Trophoblast cell (in vitro differentiated cells and primary cell): ENCODE results near the gene PXDN.
"Not testable (repeated sequence)": the region's sequence is repeated elsewhere in the genome, so short reads cannot be mapped to it uniquely, and the experiment has no call there.

Source experiments
- DNase-seq, 2 donors: peaks; one replicate each; pipeline ENCODE4 v3.0.0-alpha.2; 2016
- H2AFZ ChIP-seq: 2 replicates; pipeline ENCODE4 v1.6.1; 2013; ENCODE audit warnings: low read length, moderate library complexity, mild to moderate bottlenecking; ENCODE audit not compliant: insufficient read depth, poor library complexity
- H2AK5ac ChIP-seq: 2 replicates; pipeline ENCODE4 v1.6.1; 2013; ENCODE audit warnings: mild to moderate bottlenecking, low read length
- H2BK120ac ChIP-seq: 2 replicates; pipeline ENCODE4 v1.6.1; 2013; ENCODE audit warnings: low read length, mild to moderate bottlenecking, moderate library complexity; ENCODE audit not compliant: insufficient read depth, poor library complexity
- H2BK12ac ChIP-seq: 2 replicates; pipeline ENCODE4 v1.6.1; 2013; ENCODE audit warnings: mild to moderate bottlenecking, low read length, moderate library complexity
- H2BK5ac ChIP-seq: 2 replicates; pipeline ENCODE4 v1.6.1; 2013; ENCODE audit warnings: low read length, low read depth, moderate library complexity, mild to moderate bottlenecking; ENCODE audit not compliant: poor library complexity
- H3K14ac ChIP-seq: 2 replicates; pipeline ENCODE4 v1.6.1; 2013; ENCODE audit warnings: mild to moderate bottlenecking, low read length
- H3K18ac ChIP-seq: 2 replicates; pipeline ENCODE4 v1.6.1; 2013; ENCODE audit warnings: mild to moderate bottlenecking, low read length
- H3K23ac ChIP-seq: 2 replicates; pipeline ENCODE4 v1.6.1; 2013; ENCODE audit warnings: low read length
- H3K27ac ChIP-seq: 2 replicates; pipeline ENCODE4 v1.5.1; 2013; ENCODE audit warnings: low read depth, mild to moderate bottlenecking, inconsistent platforms, low read length, moderate library complexity
- H3K27me3 ChIP-seq: 2 replicates; pipeline ENCODE4 v1.6.1; 2013; ENCODE audit warnings: inconsistent platforms, mild to moderate bottlenecking, low read length, moderate library complexity; ENCODE audit not compliant: insufficient read depth
- H3K36me3 ChIP-seq, 2 experiments: 1 replicate in 1 of 2; 2 replicates in 1 of 2; pipeline ENCODE4 v1.6.1; 2013; ENCODE audit warnings: low read length in 2 of 2, mild to moderate bottlenecking in 2 of 2, moderate library complexity in 1 of 2; ENCODE audit not compliant: insufficient read depth in 2 of 2, control insufficient read depth in 1 of 2
- H3K4ac ChIP-seq: 2 replicates; pipeline ENCODE4 v1.6.1; 2013; ENCODE audit warnings: low read depth, mild to moderate bottlenecking, low read length, moderate library complexity
- H3K4me1 ChIP-seq, 2 experiments: 1 replicate in 1 of 2; 2 replicates in 1 of 2; pipeline ENCODE4 v1.6.1; 2013; ENCODE audit warnings: low read length in 2 of 2, mild to moderate bottlenecking in 2 of 2, moderate library complexity in 1 of 2; ENCODE audit not compliant: insufficient read depth in 2 of 2, control insufficient read depth in 1 of 2
- H3K4me2 ChIP-seq: 2 replicates; pipeline ENCODE4 v1.6.1; 2013; ENCODE audit warnings: inconsistent platforms, mild to moderate bottlenecking, low read length, moderate library complexity
- H3K4me3 ChIP-seq: 2 replicates; pipeline ENCODE4 v1.5.1; 2013; ENCODE audit warnings: mild to moderate bottlenecking, low read depth, low read length, inconsistent platforms
- H3K79me1 ChIP-seq: one replicate; pipeline ENCODE4 v1.6.1; 2013; ENCODE audit warnings: low read length
- H3K79me2 ChIP-seq: 2 replicates; pipeline ENCODE4 v1.6.1; 2013; ENCODE audit warnings: low read length, mild to moderate bottlenecking; ENCODE audit not compliant: control insufficient read depth, insufficient read depth, poor library complexity
- H3K9ac ChIP-seq: 2 replicates; pipeline ENCODE4 v1.6.1; 2013; ENCODE audit warnings: mild to moderate bottlenecking, low read length
- H3K9me3 ChIP-seq: 2 replicates; pipeline ENCODE4 v1.6.1; 2013; ENCODE audit warnings: low read depth, mild to moderate bottlenecking, control low read depth, inconsistent platforms, low read length; ENCODE audit not compliant: insufficient read depth
- H4K12ac ChIP-seq: 2 replicates; pipeline ENCODE4 v1.6.1; 2013; ENCODE audit warnings: low read depth, mild to moderate bottlenecking, low read length, moderate library complexity
- H4K8ac ChIP-seq: 2 replicates; pipeline ENCODE4 v1.6.1; 2013; ENCODE audit warnings: low read depth, mild to moderate bottlenecking, low read length, moderate library complexity
- H4K91ac ChIP-seq: one replicate; pipeline ENCODE4 v1.6.1; 2013; ENCODE audit warnings: low read depth, mild to moderate bottlenecking, low read length, moderate library complexity
- WGBS: extraction: QIAGEN DNeasy Blood & Tissue Kit; methylation state at CpG from one replicate; pipeline ENCODE4 v1.1.7; 2013; ENCODE audit warnings: missing lambda C conversion rate; ENCODE audit not compliant: insufficient read length, insufficient coverage; ENCODE audit errors: extremely low coverage; 5-methylcytosine and 5-hydroxymethylcytosine counted together

The PXDN gene

DNA sequence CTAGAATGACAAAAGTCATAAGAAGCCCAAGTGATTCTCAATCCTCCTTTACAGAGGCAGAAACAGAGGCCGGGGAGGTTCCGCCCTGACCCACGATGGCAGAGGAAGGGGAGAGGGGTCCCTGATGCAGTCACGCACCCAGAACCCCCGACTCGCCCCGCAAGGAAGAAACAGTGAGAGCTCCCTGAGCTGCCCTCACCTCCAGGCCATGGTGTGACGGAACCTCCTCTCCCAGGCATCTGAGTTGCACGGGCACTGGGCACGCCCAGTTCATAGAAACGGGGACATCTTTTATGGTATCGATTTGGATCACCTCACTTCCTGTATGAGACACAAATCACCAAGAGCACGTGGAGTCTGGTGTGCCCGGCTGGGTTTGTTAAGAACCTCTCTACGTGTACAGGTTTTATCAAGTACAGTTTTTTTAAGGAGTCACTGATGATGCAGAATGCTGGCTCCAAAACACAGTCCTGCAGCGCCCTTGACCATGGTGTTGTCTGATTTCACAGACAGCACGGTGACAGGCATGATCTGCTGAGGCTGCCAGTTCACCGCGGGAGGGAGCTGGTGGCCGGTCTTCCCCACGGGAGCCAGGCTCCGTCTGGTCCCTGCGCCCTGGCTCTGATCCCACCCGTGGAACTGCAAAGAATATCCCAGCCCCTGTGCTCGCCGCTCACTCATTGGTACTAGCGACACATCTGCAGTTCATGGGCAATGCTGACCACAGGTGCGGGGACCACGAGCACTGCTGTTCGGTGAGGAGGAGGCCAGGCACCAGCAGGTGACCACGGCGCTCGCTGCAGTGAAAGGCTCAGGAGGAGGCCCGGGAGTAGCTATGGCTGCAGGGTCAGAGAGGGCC, 35.6 kb downstream of the PXDN start:
- Histone ChIP-seq H4K91ac (no peak overlapping the region), H3K4me1 (peaks cover 19 to 25% of the 10 kb centered on the region in 2 experiments), H3K4me2 (no peak overlapping the region), H3K18ac (peak overlapping the region; percentile 13), H3K79me1 (no peaks in the 10 kb centered on the region), H3K79me2 (peaks cover 5% of the 10 kb centered on the region), H3K4ac (no peak overlapping the region), H3K36me3 (peaks cover 2 to 7% of the 10 kb centered on the region in 2 experiments), H4K8ac (no peak overlapping the region), H3K27ac (no peak overlapping the region), H3K23ac (no peak overlapping the region), H2BK5ac (no peak overlapping the region), H3K9me3 (peaks cover 1% of the 10 kb centered on the region), H4K12ac (no peak overlapping the region), H3K4me3 (no peak overlapping the region), H2AK5ac (no peak overlapping the region), H2BK120ac (no peak overlapping the region), H3K14ac (peak overlapping the region; percentile 2), H2AFZ (no peak overlapping the region), H2BK12ac (no peak overlapping the region), H3K27me3 (no peaks in the 10 kb centered on the region), H3K9ac (no peak overlapping the region)
- no peak for DNase-seq
- no CpG with 5 or more reads among the region's 34 CpGs for WGBS

DNA sequence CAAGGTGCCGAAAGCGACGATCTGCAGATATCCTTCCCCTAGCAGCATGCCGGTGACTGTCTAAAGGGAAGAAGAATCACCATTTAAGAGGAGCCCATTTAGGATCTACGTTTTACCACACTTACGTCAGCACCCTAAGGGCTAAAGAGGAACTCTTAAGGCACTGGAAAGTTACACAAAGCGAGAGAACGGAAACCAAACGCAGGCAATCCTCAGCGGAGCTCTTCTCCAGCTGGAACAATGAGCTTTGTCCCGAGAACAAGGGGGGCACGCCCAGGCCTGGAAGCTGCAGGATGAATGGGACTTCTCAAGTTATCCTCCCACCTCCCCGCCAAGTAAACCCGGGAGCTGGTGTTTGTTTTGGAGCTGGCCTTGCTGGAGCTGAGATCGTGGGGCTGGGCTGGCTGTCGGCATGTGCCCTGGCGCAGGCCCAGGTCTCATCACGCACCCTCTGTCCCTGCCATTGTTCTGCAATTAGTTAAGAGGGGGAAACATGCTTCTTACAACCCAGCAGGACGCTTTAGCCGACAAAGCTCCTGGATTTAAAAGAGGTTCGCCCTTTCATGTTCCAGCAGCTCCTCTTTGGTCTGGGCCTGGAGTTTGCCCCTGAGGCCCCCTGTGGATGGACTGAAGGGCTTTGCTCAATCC, 36.4 kb downstream of the PXDN start:
- Histone ChIP-seq H3K4me2 (peak overlapping the region; percentile 14), H3K4ac (no peak overlapping the region), H3K23ac (no peak overlapping the region), H3K18ac (no peak overlapping the region), H3K9me3 (peaks cover 1% of the 10 kb centered on the region), H3K79me2 (peaks cover 3% of the 10 kb centered on the region), H2AFZ (no peak overlapping the region), H4K12ac (no peak overlapping the region), H3K79me1 (no peaks in the 10 kb centered on the region), H3K27me3 (no peaks in the 10 kb centered on the region), H4K91ac (no peak overlapping the region), H4K8ac (no peak overlapping the region), H3K9ac (no peak overlapping the region), H2AK5ac (no peak overlapping the region), H3K27ac (peak overlapping the region; percentile 20), H2BK120ac (no peak overlapping the region), H2BK5ac (no peak overlapping the region), H2BK12ac (no peak overlapping the region), H3K4me3 (no peak overlapping the region), H3K4me1 (peaks cover 19 to 25% of the 10 kb centered on the region in 2 experiments), H3K36me3 (peaks cover 2 to 7% of the 10 kb centered on the region in 2 experiments), H3K14ac (no peak overlapping the region)
- no CpG with 5 or more reads among the region's 21 CpGs for WGBS
- DNase-seq, result peak; percentile 62 to 83

DNA sequence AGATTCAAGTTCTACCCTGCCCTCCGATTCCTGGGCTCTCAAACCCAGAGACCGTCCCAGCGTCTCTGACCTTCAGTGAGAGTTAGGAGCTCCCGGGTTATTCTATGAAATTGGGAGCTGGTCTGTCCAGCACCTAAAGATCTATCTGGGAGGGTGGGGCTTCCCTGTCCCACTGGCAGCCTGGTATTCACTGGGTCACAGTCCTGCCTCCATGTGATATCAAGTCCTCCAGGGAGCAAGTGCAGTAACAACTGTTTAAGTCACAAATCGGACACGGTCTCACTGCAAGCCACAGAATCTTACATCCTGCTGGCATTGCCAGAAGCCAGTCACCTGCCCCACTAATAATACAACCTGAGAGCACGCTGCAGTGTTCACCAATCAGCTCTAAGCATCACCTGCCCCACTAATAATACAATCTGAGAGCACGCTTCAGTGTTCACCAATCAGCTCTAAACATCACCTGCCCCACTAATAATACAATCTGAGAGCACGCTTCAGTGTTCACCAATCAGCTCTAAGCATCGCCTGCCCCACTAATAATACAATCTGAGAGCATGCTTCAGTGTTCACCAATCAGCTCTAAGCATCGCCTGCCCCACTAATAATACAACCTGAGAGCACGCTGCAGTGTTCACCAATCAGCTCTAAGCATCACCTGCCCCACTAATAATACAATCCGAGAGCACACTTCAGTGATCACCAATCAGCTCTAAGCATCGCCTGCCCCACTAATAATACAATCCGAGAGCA, 38.0 kb downstream of the PXDN start:
- not testable (repeated sequence) for H3K4me3 ChIP-seq, H2BK120ac ChIP-seq, H3K4ac ChIP-seq, H3K27ac ChIP-seq, H2BK5ac ChIP-seq, H3K9ac ChIP-seq, H2AK5ac ChIP-seq, H3K27me3 ChIP-seq, H4K12ac ChIP-seq, H4K91ac ChIP-seq, DNase-seq, H3K36me3 ChIP-seq, H3K18ac ChIP-seq, H3K79me2 ChIP-seq, H2AFZ ChIP-seq, H3K4me2 ChIP-seq, H4K8ac ChIP-seq, H3K79me1 ChIP-seq, H3K23ac ChIP-seq, H2BK12ac ChIP-seq, H3K14ac ChIP-seq, H3K9me3 ChIP-seq
- no CpG with 5 or more reads among the region's 15 CpGs for WGBS
- H3K4me1 ChIP-seq, result peaks cover 22 to 25% of the 10 kb centered on the region in 2 experiments

DNA sequence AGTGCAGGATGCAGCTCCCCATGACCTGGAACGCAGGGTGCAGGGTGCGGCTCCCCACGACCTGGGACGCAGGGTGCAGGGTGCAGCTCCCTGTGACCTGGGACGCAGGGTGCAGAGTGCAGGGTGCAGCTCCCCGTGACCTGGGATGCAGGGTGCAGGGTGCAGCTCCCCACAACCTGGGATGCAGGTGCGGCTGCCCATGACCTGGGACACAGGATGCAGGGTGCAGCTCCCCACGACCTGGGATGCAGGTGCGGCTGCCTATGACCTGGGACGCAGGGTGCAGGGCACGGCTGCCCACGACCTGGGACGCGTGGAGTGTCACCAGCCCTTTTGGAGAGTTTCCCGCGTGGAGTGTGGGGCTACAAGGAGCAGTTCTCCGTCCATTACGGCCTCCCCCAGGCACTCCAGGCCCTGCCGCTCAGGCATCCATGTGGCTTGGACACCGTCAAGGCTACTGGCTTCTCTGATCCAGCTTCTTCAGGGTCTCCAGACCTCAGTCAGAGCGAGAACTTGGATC, 38.7 kb downstream of the PXDN start:
- no peak overlapping the region for H2AK5ac ChIP-seq
- H4K91ac ChIP-seq, result no peak overlapping the region
- H4K8ac ChIP-seq, result no peak overlapping the region
- DNase-seq, result no peak
- no peak overlapping the region for H3K27ac ChIP-seq
- H2BK12ac ChIP-seq, result no peak overlapping the region
- no CpG with 5 or more reads among the region's 21 CpGs for WGBS
- no peak overlapping the region for H3K23ac ChIP-seq
- no peaks in the 10 kb centered on the region for H3K79me1 ChIP-seq
- peaks cover 4% of the 10 kb centered on the region for H3K9me3 ChIP-seq
- no peaks in the 10 kb centered on the region for H3K79me2 ChIP-seq
- no peak overlapping the region for H3K4me3 ChIP-seq
- H3K4me2 ChIP-seq, result no peak overlapping the region
- no peak overlapping the region for H4K12ac ChIP-seq
- H2AFZ ChIP-seq, result no peak overlapping the region
- no peak overlapping the region for H2BK5ac ChIP-seq
- no peak overlapping the region for H3K14ac ChIP-seq
- no peak overlapping the region for H3K4ac ChIP-seq
- H3K9ac ChIP-seq, result no peak overlapping the region
- H3K18ac ChIP-seq, result peak overlapping the region; percentile 9
- peaks cover 7 to 14% of the 10 kb centered on the region in 2 experiments for H3K36me3 ChIP-seq
- peaks cover 22 to 25% of the 10 kb centered on the region in 2 experiments for H3K4me1 ChIP-seq
- no peaks in the 10 kb centered on the region for H3K27me3 ChIP-seq
- no peak overlapping the region for H2BK120ac ChIP-seq
